Myocyte (in vitro differentiated cells): Measurements from ENCODE around the gene CRLF1. TPM values are rescaled to one million over a fixed set of nuclear protein-coding genes. Genes with fewer than 3 reads are reported as not detected.
A peak's percentile ranks its signal among the peaks of the same experiment; 100 is the strongest.

Experiments
- DNase-seq: peaks from one replicate; pipeline ENCODE4 v3.0.0-alpha.2; 2012; ENCODE audit warnings: low read depth
- total RNA-seq: library from RNA; depleted of rRNA; stranded (reverse); fragments of >200 nt; gene quantifications from 2 replicates; pipeline ENCODE4 v1.2.3, GENCODE V29; 2014

The CRLF1 gene
- total RNA-seq, 1 donor from 2014 or later: 0.11 TPM

GRCh38 chr19:18636183-18636968 lies 29.8 kb upstream of the CRLF1 start:
- peak; percentile 95 for DNase-seq

GRCh38 chr19:18635831-18636182 lies 29.2 kb upstream of the CRLF1 start:
- DNase-seq: no peak

- no peak for DNase-seq
These were observed 28.2 kb upstream of the CRLF1 start for GRCh38 chr19:18634612-18635297.

- DNase-seq: no peak
These were observed 26.7 kb upstream of the CRLF1 start for GRCh38 chr19:18633321-18633720.

GRCh38 chr19:18629166-18630088 lies 22.8 kb upstream of the CRLF1 start:
- no peak for DNase-seq

- DNase-seq: no peak
These were observed 20.3 kb upstream of the CRLF1 start for GRCh38 chr19:18626906-18627305.

- DNase-seq: no peak
These were observed 14.3 kb upstream of the CRLF1 start for GRCh38 chr19:18620902-18621301.

GRCh38 chr19:18620311-18620710 lies 13.7 kb upstream of the CRLF1 start:
- no peak for DNase-seq

- no peak for DNase-seq
These were observed 11.6 kb upstream of the CRLF1 start for GRCh38 chr19:18618236-18618635.

GRCh38 chr19:18617562-18617961 lies 11.0 kb upstream of the CRLF1 start:
- no peak for DNase-seq

GRCh38 chr19:18616023-18616422 lies 9.4 kb upstream of the CRLF1 start:
- no peak for DNase-seq

GRCh38 chr19:18613589-18614234 lies 7.1 kb upstream of the CRLF1 start:
- no peak for DNase-seq

GRCh38 chr19:18612772-18613588 lies 6.4 kb upstream of the CRLF1 start, which contains the start of gene TMEM59L:
Gene TMEM59L, plus strand, starts transcription at chr19:18612870. Its CDS starts 89 bp downstream, at chr19:18612959.
- no peak for DNase-seq

GRCh38 chr19:18612051-18612771 lies 5.6 kb upstream of the CRLF1 start:
- DNase-seq: no peak

- DNase-seq: no peak
These were observed 4.9 kb upstream of the CRLF1 start for GRCh38 chr19:18611327-18612050.

GRCh38 chr19:18610556-18611326 lies 4.1 kb upstream of the CRLF1 start:
- no peak for DNase-seq

GRCh38 chr19:18610245-18610555 lies 3.6 kb upstream of the CRLF1 start:
- DNase-seq: no peak

- no peak for DNase-seq
These were observed 3.1 kb upstream of the CRLF1 start for GRCh38 chr19:18609717-18610051.
